Neuronal stem cell (in vitro differentiated cells): Measurements from ENCODE around the gene NSD2.
A peak's percentile ranks its signal among the peaks of the same experiment; 100 is the strongest.
"Not testable (repeated sequence)": the region's sequence is repeated elsewhere in the genome, so short reads cannot be mapped to it uniquely, and the experiment has no call there.

Experiments
- DNase-seq: peaks from one replicate; pipeline ENCODE4 v3.0.0-alpha.2; 2013; ENCODE audit warnings: low spot score
- H2AFZ ChIP-seq: one replicate; pipeline ENCODE4 v1.6.1; 2013; ENCODE audit warnings: mild to moderate bottlenecking, low read length, inconsistent platforms
- H2AK5ac ChIP-seq: 2 replicates; pipeline ENCODE4 v1.6.1; 2013; ENCODE audit warnings: low read depth, mild to moderate bottlenecking, inconsistent platforms, low read length, moderate library complexity, mixed read lengths
- H2BK120ac ChIP-seq: 2 replicates; pipeline ENCODE4 v1.6.1; 2013; ENCODE audit warnings: low read depth, mild to moderate bottlenecking, inconsistent platforms, low read length, moderate library complexity, mixed read lengths
- H2BK12ac ChIP-seq: one replicate; pipeline ENCODE4 v1.6.1; 2013; ENCODE audit warnings: low read length, inconsistent platforms
- H2BK15ac ChIP-seq: 2 replicates; pipeline ENCODE4 v1.6.1; 2013; ENCODE audit warnings: mild to moderate bottlenecking, low read length, inconsistent platforms, mixed read lengths
- H2BK5ac ChIP-seq: one replicate; pipeline ENCODE4 v1.6.1; 2013; ENCODE audit warnings: inconsistent platforms, mild to moderate bottlenecking, low read length, moderate library complexity
- H3K14ac ChIP-seq: one replicate; pipeline ENCODE4 v1.6.1; 2013; ENCODE audit warnings: low read length, inconsistent platforms
- H3K18ac ChIP-seq: 2 replicates; pipeline ENCODE4 v1.6.1; 2013; ENCODE audit warnings: low read length, inconsistent platforms
- H3K23ac ChIP-seq: 2 replicates; pipeline ENCODE4 v1.6.1; 2013; ENCODE audit warnings: low read depth, mild to moderate bottlenecking, mixed read lengths, low read length, inconsistent platforms; ENCODE audit not compliant: poor library complexity
- H3K27ac ChIP-seq: replicated peaks from 3 replicates; pipeline ENCODE4 v1.5.1; 2013; ENCODE audit warnings: low read length, inconsistent platforms
- H3K27me3 ChIP-seq, 3 experiments: 2 replicates each; pipeline ENCODE4 v1.6.1; 2013; ENCODE audit warnings: low read length in 3 of 3, mild to moderate bottlenecking in 2 of 3, inconsistent platforms in 1 of 3, low read depth in 1 of 3, mixed read lengths in 1 of 3, moderate library complexity in 1 of 3; ENCODE audit not compliant: control insufficient read depth in 3 of 3, insufficient read depth in 3 of 3
- H3K36me3 ChIP-seq, 2 donors: replicated peaks in 1 of 2; 2 replicates each; pipeline ENCODE4 v1.6.1; 2013; ENCODE audit warnings: low read length in 2 of 2; ENCODE audit not compliant: control insufficient read depth in 2 of 2, insufficient read depth in 2 of 2
- H3K4ac ChIP-seq: 2 replicates; pipeline ENCODE4 v1.6.1; 2013; ENCODE audit warnings: inconsistent platforms, mild to moderate bottlenecking, low read length, moderate library complexity
- H3K4me1 ChIP-seq, 2 donors: 1 replicate in 1 of 2; 2 replicates in 1 of 2; pipeline ENCODE4 v1.6.1; 2013; ENCODE audit warnings: low read length in 2 of 2, low read depth in 1 of 2; ENCODE audit not compliant: control insufficient read depth in 2 of 2, insufficient read depth in 1 of 2
- H3K4me2 ChIP-seq: one replicate; pipeline ENCODE4 v1.6.1; 2013; ENCODE audit warnings: mild to moderate bottlenecking, low read length, inconsistent platforms; ENCODE audit not compliant: insufficient read depth, poor library complexity, severe bottlenecking
- H3K4me3 ChIP-seq, 2 donors: 2 replicates each; pipeline ENCODE4 v1.5.1; 2013; ENCODE audit warnings: low read length in 2 of 2, mild to moderate bottlenecking in 2 of 2, inconsistent platforms in 1 of 2, moderate library complexity in 1 of 2
- H3K79me1 ChIP-seq: one replicate; pipeline ENCODE4 v1.6.1; 2013; ENCODE audit warnings: low read depth, mild to moderate bottlenecking, inconsistent platforms, low read length, moderate library complexity
- H3K9ac ChIP-seq: one replicate; pipeline ENCODE4 v1.6.1; 2013; ENCODE audit warnings: mild to moderate bottlenecking, low read depth, low read length, inconsistent platforms; ENCODE audit not compliant: poor library complexity
- H3K9me3 ChIP-seq, 2 donors: replicated peaks in 1 of 2; 2 replicates each; pipeline versions ENCODE3 to v1.6.1; 2013; ENCODE audit warnings: low read length in 2 of 2, mild to moderate bottlenecking in 2 of 2, inconsistent platforms in 1 of 2, low read depth in 1 of 2, mixed read lengths in 1 of 2, moderate library complexity in 1 of 2; ENCODE audit not compliant: control insufficient read depth in 2 of 2, insufficient read depth in 1 of 2
- H4K8ac ChIP-seq: one replicate; pipeline ENCODE4 v1.6.1; 2013; ENCODE audit warnings: low read depth, mild to moderate bottlenecking, inconsistent platforms, low read length, moderate library complexity
- H4K91ac ChIP-seq: one replicate; pipeline ENCODE4 v1.6.1; 2013; ENCODE audit warnings: low read length, low read depth, mild to moderate bottlenecking, inconsistent platforms; ENCODE audit not compliant: poor library complexity
- WGBS, 2 donors: extraction: QIAGEN DNeasy Blood & Tissue Kit; methylation state at CpG; one replicate each; pipeline ENCODE4 v1.1.7; 2013; ENCODE audit warnings: missing lambda C conversion rate in 2 of 2, mixed read lengths in 1 of 2; ENCODE audit not compliant: insufficient read length in 2 of 2, insufficient replicate concordance in 1 of 2; ENCODE audit errors: extremely low coverage in 2 of 2; 5-methylcytosine and 5-hydroxymethylcytosine counted together

Gene NSD2

GRCh38 chr4:1842339-1842895, 28.8 kb upstream of the NSD2 start:
- Histone ChIP-seq H2BK15ac (no peak overlapping the region), H4K91ac (no peak overlapping the region), H3K9me3 (peaks cover 0 to 2% of the 10 kb centered on the region in 2 donors), H3K4me3 (no peak overlapping the region), H4K8ac (no peak overlapping the region), H3K18ac (no peak overlapping the region), H2BK12ac (peak overlapping the region; percentile 16), H2AFZ (no peak overlapping the region), H2BK5ac (peak overlapping the region; percentile 87), H3K79me1 (peaks cover 5% of the 10 kb centered on the region), H3K23ac (peak overlapping the region; percentile 65), H3K27me3 (no peaks in the 10 kb centered on the region), H3K9ac (peak overlapping the region; percentile 44), H2AK5ac (no peak overlapping the region), H3K36me3 (peaks cover 23 to 94% of the 10 kb centered on the region in 2 donors), H3K14ac (no peak overlapping the region), H3K4ac (no peak overlapping the region), H2BK120ac (no peak overlapping the region), H3K4me2 (no peak overlapping the region), H3K4me1 (no peaks in the 10 kb centered on the region), H3K27ac (no peak overlapping the region)
- WGBS, 2 donors, result no CpG with 5 or more reads among the region's 13 CpGs
- DNase-seq, result no peak

GRCh38 chr4:1842993-1843448, 28.2 kb upstream of the NSD2 start:
- H2BK12ac ChIP-seq, result peak overlapping the region; percentile 16
- peak overlapping the region; percentile 75 for H2BK5ac ChIP-seq
- H3K4me2 ChIP-seq, result no peak overlapping the region
- no peak for DNase-seq
- no CpG with 5 or more reads among the region's 17 CpGs for WGBS, 2 donors
- H3K18ac ChIP-seq, result no peak overlapping the region
- H2BK120ac ChIP-seq, result no peak overlapping the region
- peaks cover 0 to 2% of the 10 kb centered on the region in 2 donors for H3K9me3 ChIP-seq
- no peak overlapping the region for H4K8ac ChIP-seq
- H3K23ac ChIP-seq, result peak overlapping the region; percentile 65
- H2BK15ac ChIP-seq, result no peak overlapping the region
- no peak overlapping the region for H4K91ac ChIP-seq
- peaks cover 5% of the 10 kb centered on the region for H3K79me1 ChIP-seq
- no peak overlapping the region for H3K9ac ChIP-seq
- H3K14ac ChIP-seq, result no peak overlapping the region
- H3K4me1 ChIP-seq, result no peaks in the 10 kb centered on the region
- H2AK5ac ChIP-seq, result no peak overlapping the region
- no peak overlapping the region for H3K4ac ChIP-seq
- no peaks in the 10 kb centered on the region for H3K27me3 ChIP-seq
- H3K4me3 ChIP-seq, result no peak overlapping the region
- H3K27ac ChIP-seq, result no peak overlapping the region
- no peak overlapping the region for H2AFZ ChIP-seq
- H3K36me3 ChIP-seq, result peaks cover 23 to 95% of the 10 kb centered on the region in 2 donors

GRCh38 chr4:1843852-1844251, 27.3 kb upstream of the NSD2 start:
- Histone ChIP-seq H4K8ac (no peak overlapping the region), H3K4ac (no peak overlapping the region), H2BK5ac (no peak overlapping the region), H2BK120ac (no peak overlapping the region), H3K9me3 (peaks cover 0 to 2% of the 10 kb centered on the region in 2 donors), H3K4me3 (no peak overlapping the region), H2BK12ac (no peak overlapping the region), H3K4me2 (no peak overlapping the region), H3K27me3 (no peaks in the 10 kb centered on the region), H3K27ac (no peak overlapping the region), H3K79me1 (peaks cover 5% of the 10 kb centered on the region), H2AK5ac (no peak overlapping the region), H3K14ac (no peak overlapping the region), H3K18ac (no peak overlapping the region), H2BK15ac (no peak overlapping the region), H3K4me1 (no peaks in the 10 kb centered on the region), H2AFZ (no peak overlapping the region), H3K9ac (no peak overlapping the region), H3K36me3 (peaks cover 23 to 90% of the 10 kb centered on the region in 2 donors), H4K91ac (no peak overlapping the region), H3K23ac (no peak overlapping the region)
- DNase-seq, result no peak
- WGBS, 2 donors, result no CpG with 5 or more reads among the region's 10 CpGs

- H3K9ac ChIP-seq, H3K4ac ChIP-seq: not testable (repeated sequence)
These were observed 26.6 kb upstream of the NSD2 start for GRCh38 chr4:1844618-1845017.

More at GRCh38 chr4:1844618-1845017, 26.6 kb upstream of the NSD2 start:
- H4K91ac ChIP-seq, H2AFZ ChIP-seq, DNase-seq, H4K8ac ChIP-seq, H3K23ac ChIP-seq, H3K4me2 ChIP-seq, H3K4me3 ChIP-seq, H3K27ac ChIP-seq, H3K27me3 ChIP-seq, H2BK12ac ChIP-seq, H3K18ac ChIP-seq, H3K79me1 ChIP-seq, H2BK120ac ChIP-seq, H2AK5ac ChIP-seq, H3K4me1 ChIP-seq, H3K9me3 ChIP-seq, H2BK5ac ChIP-seq, H3K14ac ChIP-seq, H2BK15ac ChIP-seq: not testable (repeated sequence)
- peaks cover 19 to 85% of the 10 kb centered on the region in 2 donors for H3K36me3 ChIP-seq
- no CpG with 5 or more reads among the region's 10 CpGs for WGBS, 2 donors
